Right cardiac atrium (tissue), 5 donors: ENCODE measurements around the gene CLIC3. TPM values are rescaled to one million over a fixed set of nuclear protein-coding genes. Genes with fewer than 3 reads are reported as not detected.

Experiments
- ATAC-seq, 2 donors: fragments of 200-7000 bp; cut with Tn5 transposase; one replicate each; pipeline versions ENCODE4 v1.8.0 to v1.9.1; 2020; ENCODE audit warnings: moderate library complexity in 2 of 2, mild to moderate bottlenecking in 1 of 2
- DNase-seq, 3 donors: peaks; one replicate each; pipeline ENCODE4 v3.0.0-alpha.2; 2020
- H3K27ac ChIP-seq: one replicate; pipeline ENCODE4 v1.5.1; 2013; ENCODE audit warnings: mild to moderate bottlenecking, low read length, control low read depth, moderate library complexity
- H3K27me3 ChIP-seq: one replicate; pipeline ENCODE4 v1.6.1; 2013; ENCODE audit not compliant: control insufficient read depth, insufficient read depth
- H3K4me1 ChIP-seq: one replicate; pipeline ENCODE4 v1.6.1; 2013; ENCODE audit warnings: low read length; ENCODE audit not compliant: control insufficient read depth, insufficient read depth
- H3K4me3 ChIP-seq: one replicate; pipeline ENCODE4 v1.5.1; 2013; ENCODE audit warnings: low read length, control low read depth
- H3K9me3 ChIP-seq: one replicate; pipeline ENCODE4 v1.6.1; 2013; ENCODE audit warnings: low read length; ENCODE audit not compliant: control insufficient read depth
- WGBS: extraction: QIAGEN DNeasy Blood & Tissue Kit; methylation state at CpG from one replicate; pipeline ENCODE4 v1.1.7; 2013; 5-methylcytosine and 5-hydroxymethylcytosine counted together
- intact Hi-C, 4 donors: fragments of 100-400 bp; cut with DNase I; formaldehyde crosslinking; loops; one replicate each; pipeline versions ENCODE4 v1.11.0 to v1.14.0; 2022 to 2023
- polyA plus RNA-seq: library from polyadenylated mRNA; stranded (reverse); fragments of 200-250 nt; gene quantifications from one replicate; pipeline ENCODE4 v1.2.3, GENCODE V29; 2013
- total RNA-seq, 4 donors: library from RNA; stranded (reverse); fragmentation: NEBNext Ultra II Directional; extraction: Animal tissue kit (Norgen Biotek cat#: 25700); gene quantifications; one replicate each; pipeline ENCODE4 v1.2.1, GENCODE V29; 2021
- donor health status: healthy with polysubstance abuse.
- donor health status: DM: no; HTN: yes; CAD: no.
- donor health status: DM: no; HTN: no; CAD: no.
- donor health status: DM: no; HTN: yes; CAD: no; lungs with severe emphysema.
- donor health status: DM: yes; HTN: yes; CAD: no.

The CLIC3 gene
- total and polyA plus RNA-seq, 5 donors = 2.8 to 6.2 (median 4.9) TPM

DNA sequence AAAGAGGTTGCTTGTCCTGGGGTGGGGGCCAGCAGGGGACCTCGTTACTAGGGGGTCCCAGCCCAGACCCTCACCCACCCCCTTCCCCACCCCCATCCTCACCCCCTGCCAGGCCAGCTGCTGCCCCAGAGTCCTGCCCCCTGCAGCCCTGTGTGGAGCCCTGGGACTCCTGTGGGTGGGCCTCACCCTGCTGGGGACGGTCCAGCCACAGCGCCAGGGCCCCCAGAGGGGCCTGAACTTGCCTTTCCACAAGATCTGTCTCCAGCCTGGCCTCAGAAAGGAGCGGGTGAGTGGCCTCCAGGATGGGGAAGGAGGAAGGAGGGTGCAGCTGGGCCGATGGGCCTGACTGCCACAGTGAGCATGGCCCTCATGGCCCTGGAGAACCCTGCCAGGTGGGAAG lies 26.6 kb downstream of the CLIC3 start:
- H3K27ac ChIP-seq = no peak overlapping the region
- H3K9me3 ChIP-seq = no peaks in the 10 kb centered on the region
- DNase-seq (no peak), ATAC-seq (no peak)
- intact Hi-C loops = no loop called here
- WGBS = 81% methylated on average over 5 of the region's 5 CpGs
- no peaks in the 10 kb centered on the region for H3K4me1 ChIP-seq
- H3K27me3 ChIP-seq = no peaks in the 10 kb centered on the region
- H3K4me3 ChIP-seq = no peak overlapping the region

DNA sequence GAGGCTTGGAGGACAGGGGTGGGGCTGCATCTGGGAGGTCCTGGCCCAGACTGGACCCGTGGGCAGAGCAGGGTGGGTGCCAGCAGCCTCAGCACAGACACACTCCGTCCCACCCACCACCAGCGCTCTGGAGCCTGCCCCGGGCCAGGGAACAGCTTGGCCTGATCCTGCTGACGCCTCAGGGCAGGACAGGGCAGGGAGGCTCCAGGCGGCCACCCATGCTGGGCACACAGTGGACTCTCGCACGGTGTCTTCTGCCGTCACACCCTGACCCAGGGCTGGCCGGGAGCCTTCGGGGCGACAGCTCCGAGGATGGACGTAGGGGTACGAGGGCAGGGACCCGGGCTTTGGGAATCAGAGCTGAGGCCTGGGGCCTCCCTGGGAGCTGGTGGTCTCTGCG lies 27.2 kb downstream of the CLIC3 start:
- 77% methylated on average over 17 of the region's 17 CpGs for WGBS

DNA sequence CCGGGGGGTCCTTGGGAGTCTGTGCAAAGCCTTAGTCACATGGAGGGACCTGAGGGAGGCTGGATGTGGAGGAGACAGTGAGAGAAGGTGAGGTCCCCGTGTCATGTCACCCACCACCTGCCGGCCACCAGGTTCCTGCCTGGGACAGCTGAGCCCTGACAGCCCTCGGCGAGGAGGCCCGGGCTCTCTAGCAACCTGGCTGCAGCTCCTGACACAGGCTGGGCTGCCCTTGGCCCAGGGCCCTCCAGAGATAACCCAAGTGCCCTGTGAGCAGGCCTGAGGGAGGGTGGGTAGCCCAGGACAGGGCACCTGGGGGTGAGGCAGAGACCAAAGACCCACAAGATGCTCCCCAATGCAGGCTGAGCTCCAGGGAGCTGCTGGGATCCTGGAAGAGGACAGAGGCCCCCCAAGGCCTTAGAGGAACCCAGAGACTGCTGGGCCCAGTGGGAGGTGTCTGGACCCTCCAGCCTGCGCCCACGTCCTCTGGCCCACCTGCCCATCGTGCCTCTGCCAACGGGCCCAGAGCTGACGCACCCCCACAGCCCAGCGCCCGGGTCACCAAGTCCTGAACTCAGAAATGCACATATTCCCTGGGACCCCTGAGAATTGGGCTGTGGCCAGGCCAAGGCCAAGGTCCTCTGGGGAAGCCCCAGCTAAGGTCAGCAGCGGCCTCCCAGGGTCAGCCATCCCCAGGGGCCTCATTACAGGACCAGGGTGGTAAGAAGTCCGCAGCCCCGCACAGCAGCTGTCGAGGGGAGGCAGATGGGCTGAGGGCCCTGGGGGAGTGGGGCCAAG lies 27.8 kb downstream of the CLIC3 start:
- WGBS = 79% methylated on average over 17 of the region's 17 CpGs
- H3K27me3 ChIP-seq = no peaks in the 10 kb centered on the region
- H3K27ac ChIP-seq = no peak overlapping the region
- H3K9me3 ChIP-seq = no peaks in the 10 kb centered on the region
- DNase-seq = no peak
- intact Hi-C loops = no loop called here
- H3K4me1 ChIP-seq = no peaks in the 10 kb centered on the region
- H3K4me3 ChIP-seq = no peak overlapping the region
- no peak for ATAC-seq

More for the DNA sequence above, 27.2 kb downstream of the CLIC3 start:
- DNase-seq = peak in 1 of 3 donors; percentile 48
- no peaks in the 10 kb centered on the region for H3K9me3 ChIP-seq
- no peak overlapping the region for H3K27ac ChIP-seq
- ATAC-seq = no peak
- H3K27me3 ChIP-seq = no peaks in the 10 kb centered on the region
- intact Hi-C loops = no loop called here
- no peaks in the 10 kb centered on the region for H3K4me1 ChIP-seq
- H3K4me3 ChIP-seq = no peak overlapping the region

DNA sequence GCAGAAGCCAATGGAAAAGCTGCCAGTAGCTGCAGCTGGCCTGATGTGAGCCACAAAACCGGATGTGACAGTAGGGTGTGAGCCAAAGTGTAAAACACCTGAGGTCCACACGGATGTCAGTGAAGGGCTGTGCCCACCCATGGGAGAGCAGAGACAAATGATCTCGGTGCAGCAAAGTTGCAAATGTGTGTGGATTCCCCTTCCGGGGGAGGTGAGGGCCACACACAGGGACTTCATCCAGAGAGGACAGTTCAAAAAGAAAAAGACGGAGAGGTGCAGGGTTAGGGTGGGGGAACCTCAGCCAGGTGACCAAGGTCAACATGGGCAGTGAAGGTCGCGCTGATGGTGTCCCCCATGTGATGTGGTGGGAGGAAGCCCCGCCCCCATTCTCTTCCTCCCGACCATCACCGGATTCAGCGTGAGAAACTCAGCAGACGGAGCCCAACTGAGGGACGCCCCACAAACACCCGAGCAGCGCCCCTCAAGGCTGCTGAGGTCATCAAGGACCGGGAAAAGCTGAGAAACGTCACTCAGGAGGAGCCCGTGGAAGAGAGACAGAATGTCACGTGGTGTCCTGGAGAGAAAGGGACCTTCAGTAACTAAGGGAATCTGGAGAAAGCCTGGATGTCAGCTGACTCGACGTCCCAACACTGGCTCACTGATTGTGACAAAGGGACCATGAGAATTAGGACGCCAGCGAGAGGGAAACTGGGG lies 30.4 kb downstream of the CLIC3 start:
- DNase-seq (peak in 1 of 3 donors; percentile 59), ATAC-seq (no peak)
- Histone ChIP-seq H3K4me1 (no peaks in the 10 kb centered on the region), H3K4me3 (no peak overlapping the region), H3K9me3 (no peaks in the 10 kb centered on the region), H3K27ac (no peak overlapping the region), H3K27me3 (no peaks in the 10 kb centered on the region)
- 24% methylated on average over 23 of the region's 23 CpGs for WGBS
- intact Hi-C loops = no loop called here

DNA sequence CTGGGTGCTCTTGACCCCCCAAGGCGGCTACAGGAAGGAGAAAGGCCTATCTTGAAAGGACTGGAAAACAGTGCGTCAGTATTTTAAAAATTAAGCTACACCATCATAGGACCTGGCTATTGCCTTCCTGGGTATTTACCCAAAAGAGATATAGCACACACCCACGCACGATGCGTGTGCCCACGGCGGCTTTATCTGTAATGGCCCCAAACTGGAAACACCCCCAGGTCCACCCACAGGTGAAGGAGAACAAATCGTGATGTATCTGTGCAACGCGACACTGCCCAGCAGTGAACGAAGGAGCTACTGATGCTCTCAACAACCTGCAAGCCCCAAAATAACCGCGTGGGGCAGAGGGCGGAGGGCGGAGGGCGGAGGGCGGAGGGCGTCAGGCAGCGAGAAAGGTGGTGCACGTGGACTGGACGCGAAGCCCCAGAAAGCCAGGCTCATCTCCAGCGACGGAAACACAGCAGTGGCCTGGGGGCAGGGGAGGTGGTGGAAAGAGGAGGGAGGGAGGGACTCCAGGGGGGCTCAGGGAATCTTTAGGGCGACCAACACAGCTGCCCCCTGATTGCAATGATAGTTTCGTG lies 31.4 kb downstream of the CLIC3 start:
- intact Hi-C loops = no loop called here
- WGBS = 84% methylated on average over 26 of the region's 26 CpGs
- Histone ChIP-seq H3K9me3 (no peaks in the 10 kb centered on the region), H3K27me3 (no peaks in the 10 kb centered on the region), H3K27ac (no peak overlapping the region), H3K4me1 (no peaks in the 10 kb centered on the region), H3K4me3 (no peak overlapping the region)
- no peak for DNase-seq
- no peak for ATAC-seq

DNA sequence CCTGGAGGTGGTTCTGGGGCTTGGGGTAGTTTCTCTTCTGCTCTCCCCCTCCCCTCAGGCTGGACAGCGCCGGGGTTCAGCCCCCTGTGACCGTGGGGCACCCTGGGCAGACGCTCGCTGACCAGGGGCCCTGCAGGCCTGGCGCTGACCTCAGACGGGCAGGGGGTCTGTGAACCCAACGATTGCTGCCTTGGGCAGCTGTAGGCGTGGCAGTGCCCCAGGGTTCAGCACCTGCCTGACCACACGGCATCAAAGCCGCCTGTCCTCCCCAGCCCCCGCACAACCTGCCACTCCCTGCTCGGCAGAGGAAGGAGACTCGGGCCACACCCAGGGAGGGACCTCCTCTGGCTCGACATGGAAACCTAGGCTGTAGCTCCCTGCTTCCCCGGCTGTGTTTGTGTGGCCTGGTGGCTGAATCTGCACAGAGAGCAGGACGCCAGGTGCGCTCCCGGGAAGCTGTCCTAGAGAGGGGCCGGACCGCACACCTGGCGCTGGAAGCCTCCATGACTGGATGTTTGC lies 32.1 kb downstream of the CLIC3 start:
- no peak overlapping the region for H3K4me3 ChIP-seq
- H3K27me3 ChIP-seq = no peaks in the 10 kb centered on the region
- H3K4me1 ChIP-seq = no peaks in the 10 kb centered on the region
- whole genome bisulfite sequencing = 74% methylated on average over 22 of the region's 22 CpGs
- DNase-seq = peak in 1 of 3 donors; percentile 68
- no peaks in the 10 kb centered on the region for H3K9me3 ChIP-seq
- intact Hi-C loops = no loop called here
- H3K27ac ChIP-seq = no peak overlapping the region
- peak in 1 of 2 donors; percentile 46 for ATAC-seq

DNA sequence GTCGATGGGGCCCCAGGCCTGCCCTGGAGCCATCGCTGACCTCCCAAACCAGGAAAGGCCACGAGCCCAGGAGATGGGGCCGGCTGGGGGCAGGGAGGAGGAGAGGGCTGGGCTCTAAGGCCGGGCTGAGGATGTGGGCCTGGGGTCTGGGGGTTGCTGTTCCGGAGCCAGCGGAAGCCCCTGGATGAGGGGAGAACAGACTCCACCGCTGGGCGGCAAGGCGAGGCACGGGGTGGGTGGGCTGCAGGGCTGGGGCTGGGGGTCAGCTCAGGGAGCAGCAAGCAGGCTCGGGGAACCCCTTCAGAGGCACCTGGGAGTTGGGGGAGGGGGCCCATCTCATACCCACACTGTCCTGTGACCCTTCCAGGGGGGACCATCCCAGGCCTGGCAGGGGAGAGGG lies 32.6 kb downstream of the CLIC3 start:
- Histone ChIP-seq H3K4me3 (no peak overlapping the region), H3K27ac (no peak overlapping the region), H3K27me3 (no peaks in the 10 kb centered on the region), H3K9me3 (no peaks in the 10 kb centered on the region), H3K4me1 (no peaks in the 10 kb centered on the region)
- no peak for ATAC-seq
- DNase-seq = no peak
- intact Hi-C loops = no loop called here
- 91% methylated on average over 12 of the region's 12 CpGs for WGBS

DNA sequence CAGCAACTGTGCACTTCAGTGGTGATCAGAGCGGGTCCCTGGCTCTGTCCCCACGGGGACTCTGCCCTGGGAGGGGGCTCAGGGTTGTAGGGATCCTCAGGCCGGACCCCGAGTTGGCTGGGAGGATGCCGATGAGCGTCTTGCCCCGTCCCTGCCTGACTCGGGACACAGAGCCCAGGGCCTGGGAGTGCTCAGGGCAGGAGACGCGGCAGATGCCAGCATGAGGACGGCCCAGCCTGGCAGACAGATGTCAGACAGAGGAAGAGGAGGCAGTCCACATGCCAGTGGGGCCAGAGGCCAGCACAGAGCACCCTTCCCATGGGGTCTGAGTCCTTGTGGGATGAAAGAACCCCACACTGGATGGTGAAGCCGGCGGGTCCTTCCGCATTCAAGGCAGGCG lies 33.0 kb downstream of the CLIC3 start:
- H3K4me3 ChIP-seq = no peak overlapping the region
- no peaks in the 10 kb centered on the region for H3K27me3 ChIP-seq
- intact Hi-C loops = no loop called here
- 87% methylated on average over 15 of the region's 15 CpGs for whole genome bisulfite sequencing
- DNase-seq = no peak
- no peak overlapping the region for H3K27ac ChIP-seq
- no peaks in the 10 kb centered on the region for H3K9me3 ChIP-seq
- no peaks in the 10 kb centered on the region for H3K4me1 ChIP-seq
- no peak for ATAC-seq

DNA sequence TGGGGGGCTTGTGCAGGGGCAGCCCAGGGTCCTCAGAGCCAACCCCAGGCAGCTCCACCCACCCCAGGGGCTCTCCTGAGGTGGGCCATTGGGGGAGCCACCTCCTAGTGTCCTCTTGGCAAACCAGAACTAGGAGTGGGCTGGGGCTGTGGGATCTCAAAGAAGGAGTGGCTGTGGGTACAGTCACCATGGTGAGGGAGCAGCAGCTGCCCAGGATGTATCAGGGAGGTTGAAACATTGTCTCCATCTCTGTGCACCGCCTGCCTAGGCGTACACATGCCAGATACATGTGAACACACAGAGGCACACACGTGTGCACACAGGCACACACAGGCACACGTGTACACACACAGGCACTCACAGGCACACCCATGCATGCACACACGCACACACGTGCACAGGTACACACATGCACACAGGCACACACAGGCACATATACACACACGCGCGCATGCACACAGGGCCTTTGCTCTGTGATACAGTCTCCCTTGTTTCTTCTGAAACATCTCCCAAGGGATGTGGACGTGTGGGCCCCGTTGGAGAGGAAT lies 33.6 kb downstream of the CLIC3 start:
- DNase-seq (no peak), ATAC-seq (no peak)
- Histone ChIP-seq H3K27me3 (no peaks in the 10 kb centered on the region), H3K4me3 (no peak overlapping the region), H3K9me3 (no peaks in the 10 kb centered on the region), H3K27ac (no peak overlapping the region), H3K4me1 (no peaks in the 10 kb centered on the region)
- WGBS = 80% methylated on average over 11 of the region's 11 CpGs
- intact Hi-C loops = no loop called here

DNA sequence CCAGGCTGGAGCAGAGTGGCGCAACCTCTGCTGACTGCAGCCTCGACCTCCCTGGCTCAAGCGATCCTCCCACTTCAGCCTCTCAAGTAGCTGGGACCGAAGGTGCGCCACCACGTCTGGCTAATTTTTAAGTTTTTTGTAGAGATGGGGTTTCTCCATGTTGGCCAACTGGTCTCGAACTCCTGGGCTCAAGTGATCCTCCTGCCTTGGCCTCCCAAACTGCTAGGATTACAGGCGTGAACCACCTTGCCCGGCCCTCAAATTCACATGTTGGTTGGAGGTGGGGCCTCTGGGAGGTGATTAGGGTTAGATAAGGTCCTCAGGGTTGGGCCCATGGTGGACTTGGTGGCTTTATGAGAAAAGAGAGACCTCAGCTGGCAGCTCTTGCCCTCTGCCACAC lies 34.2 kb downstream of the CLIC3 start:
- H3K4me1 ChIP-seq = no peaks in the 10 kb centered on the region
- no peaks in the 10 kb centered on the region for H3K27me3 ChIP-seq
- intact Hi-C loops = no loop called here
- H3K9me3 ChIP-seq = no peaks in the 10 kb centered on the region
- DNase-seq = no peak
- ATAC-seq = no peak
- H3K4me3 ChIP-seq = no peak overlapping the region
- no peak overlapping the region for H3K27ac ChIP-seq
- WGBS = 96% methylated on average over 9 of the region's 9 CpGs
